ENCODE measurements around the gene DEGS2. TPM values are rescaled to one million over a fixed set of nuclear protein-coding genes. Genes with fewer than 3 reads are reported as not detected.

The DEGS2 gene
- total RNA-seq, 6 experiments from 2014 or later, result 0.09 to 0.55 (median 0.22) TPM

- H3K9me3 ChIP-seq, result no peaks in the 10 kb centered on the region
- 95% methylated on average over 5 of the region's 5 CpGs for WGBS (ENCODE audit: insufficient coverage, low coverage, low lambda C conversion rate, missing lambda C conversion rate)
- no peaks in the 10 kb centered on the region for H3K27me3 ChIP-seq
- no peak overlapping the region for H3K4me3 ChIP-seq
- H3K36me3 ChIP-seq, result peaks cover 0 to 10% (median 0%) of the 10 kb centered on the region in 4 donors
- intact Hi-C loops (cut with DNase I), result no loop called here
- no peak overlapping the region for H3K27ac ChIP-seq
- DNase-seq, result no peak
- peaks cover 0 to 34% (median 0%) of the 10 kb centered on the region in 4 donors for H3K4me1 ChIP-seq
- TF ChIP-seq POLR2A (IDR thresholded peaks at IDR 0.05), result no peak
- TF ChIP-seq, protein P1, sequence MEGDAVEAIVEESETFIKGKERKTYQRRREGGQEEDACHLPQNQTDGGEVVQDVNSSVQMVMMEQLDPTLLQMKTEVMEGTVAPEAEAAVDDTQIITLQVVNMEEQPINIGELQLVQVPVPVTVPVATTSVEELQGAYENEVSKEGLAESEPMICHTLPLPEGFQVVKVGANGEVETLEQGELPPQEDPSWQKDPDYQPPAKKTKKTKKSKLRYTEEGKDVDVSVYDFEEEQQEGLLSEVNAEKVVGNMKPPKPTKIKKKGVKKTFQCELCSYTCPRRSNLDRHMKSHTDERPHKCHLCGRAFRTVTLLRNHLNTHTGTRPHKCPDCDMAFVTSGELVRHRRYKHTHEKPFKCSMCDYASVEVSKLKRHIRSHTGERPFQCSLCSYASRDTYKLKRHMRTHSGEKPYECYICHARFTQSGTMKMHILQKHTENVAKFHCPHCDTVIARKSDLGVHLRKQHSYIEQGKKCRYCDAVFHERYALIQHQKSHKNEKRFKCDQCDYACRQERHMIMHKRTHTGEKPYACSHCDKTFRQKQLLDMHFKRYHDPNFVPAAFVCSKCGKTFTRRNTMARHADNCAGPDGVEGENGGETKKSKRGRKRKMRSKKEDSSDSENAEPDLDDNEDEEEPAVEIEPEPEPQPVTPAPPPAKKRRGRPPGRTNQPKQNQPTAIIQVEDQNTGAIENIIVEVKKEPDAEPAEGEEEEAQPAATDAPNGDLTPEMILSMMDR (IDR thresholded peaks at IDR 0.05), result no peak
- no peak for ATAC-seq
Observed at GRCh38 chr14:100107236-100107635, 52.2 kb downstream of the DEGS2 start.

DNA sequence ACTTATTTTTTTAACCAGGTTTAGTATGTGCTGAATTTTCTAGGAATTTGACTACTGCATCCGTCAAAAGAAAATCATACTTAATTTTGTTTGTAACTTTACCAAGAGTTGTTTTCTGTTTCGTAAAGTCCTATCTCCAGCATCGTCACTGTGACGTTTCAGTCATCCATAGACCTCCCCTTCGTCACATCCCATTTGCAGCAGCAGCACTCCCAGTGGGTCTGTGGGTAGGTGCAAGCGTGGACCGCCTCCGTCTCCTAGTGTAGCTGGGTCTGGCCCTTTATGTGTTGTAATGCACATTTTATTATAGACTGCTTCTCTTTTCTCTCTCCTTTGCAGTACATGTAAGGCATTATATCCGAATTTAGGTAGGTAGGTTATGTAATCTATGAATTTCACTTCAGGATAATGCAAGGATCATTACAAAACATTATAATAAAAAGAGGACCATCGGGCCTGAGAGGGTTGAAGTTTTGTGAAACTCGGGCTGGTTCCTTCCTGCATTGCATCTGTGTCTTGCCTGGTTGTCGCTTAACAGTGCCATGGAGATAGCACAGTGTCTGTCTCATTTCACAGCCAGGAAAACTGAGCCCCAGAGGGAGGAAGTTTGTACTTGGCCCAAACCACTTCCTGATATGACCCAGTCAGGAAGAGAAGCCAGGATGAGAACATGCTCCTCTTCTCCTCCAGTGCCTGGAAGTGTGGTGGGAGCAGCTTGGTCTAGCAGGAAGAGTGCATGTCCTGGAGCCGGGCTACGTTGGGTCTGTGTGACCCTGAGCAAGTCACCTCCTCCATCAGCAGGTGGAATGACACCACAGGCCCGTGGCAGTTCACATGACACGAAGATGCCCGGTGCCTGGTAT, 53.0 kb downstream of the DEGS2 start:
- intact Hi-C loops (cut with DNase I), result no loop called here
- Histone ChIP-seq H3K4me3 (no peak overlapping the region), H3K9me3 (no peaks in the 10 kb centered on the region), H3K27me3 (no peaks in the 10 kb centered on the region), H3K36me3 (peaks cover 0 to 10% (median 0%) of the 10 kb centered on the region in 4 donors), H3K27ac (peak overlapping the region in 1 of 3 donors; percentile 9), H3K4me1 (peaks cover 0 to 34% (median 0%) of the 10 kb centered on the region in 4 donors)
- ATAC-seq (peak; percentile 25 to 34 (median 29)), DNase-seq (no peak)
- TF ChIP-seq, protein P1 (IDR thresholded peaks at IDR 0.05), result no peak
- no peak for TF ChIP-seq POLR2A (IDR thresholded peaks at IDR 0.05)
- WGBS (ENCODE audit: insufficient coverage, low coverage, low lambda C conversion rate, missing lambda C conversion rate), result 62% methylated on average over 13 of the region's 17 CpGs

DNA sequence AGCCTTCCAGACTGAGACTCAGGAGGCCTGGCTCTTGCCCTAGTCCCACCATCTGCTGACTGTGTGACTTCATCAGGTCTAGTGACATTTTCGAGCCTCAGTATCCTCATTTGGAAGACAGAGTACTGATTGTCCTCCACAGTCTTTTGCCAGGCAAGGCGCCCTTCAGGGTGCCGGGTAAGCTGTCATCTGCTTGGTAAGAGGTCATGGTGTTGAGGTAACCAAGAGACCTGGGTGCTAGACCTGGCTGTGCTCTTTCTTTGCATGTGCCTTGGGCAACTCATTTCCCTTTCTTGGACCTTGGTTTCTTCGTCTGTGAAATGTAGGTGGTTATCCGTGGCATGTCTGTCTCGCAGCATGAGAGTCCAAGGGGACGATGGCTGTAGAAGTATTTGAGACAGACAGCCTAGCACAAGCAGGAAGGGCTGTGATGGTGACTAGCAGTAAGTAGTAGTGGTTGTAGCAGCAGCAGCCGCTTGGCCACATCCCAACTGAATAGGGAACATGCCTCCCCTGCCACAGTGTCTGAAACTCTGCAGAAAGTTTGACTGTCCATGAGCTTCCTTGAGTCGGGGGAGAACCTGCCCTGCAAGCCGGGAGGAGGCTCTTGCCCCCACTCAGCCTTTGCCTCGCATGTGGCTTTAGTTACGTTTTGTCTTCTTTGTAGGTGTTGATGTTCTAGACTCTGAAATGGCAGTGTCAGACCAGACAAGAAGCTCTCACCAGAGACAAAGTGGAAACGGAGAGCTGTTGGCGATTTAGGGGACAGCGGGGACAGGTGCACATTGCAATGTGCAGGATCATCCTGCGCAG, 53.9 kb downstream of the DEGS2 start:
- Histone ChIP-seq H3K4me1 (peaks cover 0 to 34% (median 0%) of the 10 kb centered on the region in 4 donors), H3K4me3 (no peak overlapping the region), H3K9me3 (no peaks in the 10 kb centered on the region), H3K27me3 (no peaks in the 10 kb centered on the region), H3K27ac (no peak overlapping the region), H3K36me3 (peaks cover 0 to 10% (median 0%) of the 10 kb centered on the region in 4 donors)
- 72% methylated on average over 11 of the region's 16 CpGs for WGBS (ENCODE audit: insufficient coverage, low coverage, low lambda C conversion rate, missing lambda C conversion rate)
- intact Hi-C loops (cut with DNase I), result no loop called here
- TF ChIP-seq POLR2A (IDR thresholded peaks at IDR 0.05), result no peak
- TF ChIP-seq, protein P1 (IDR thresholded peaks at IDR 0.05), result no peak
- DNase-seq, result peak in 1 of 3 donors; percentile 49
- peak in 1 of 4 donors; percentile 6 for ATAC-seq

GRCh38 chr14:100104523-100105300, 54.7 kb downstream of the DEGS2 start:
- peak in 1 of 3 donors; percentile 37 for DNase-seq
- Histone ChIP-seq H3K4me3 (no peak overlapping the region), H3K4me1 (peaks cover 0 to 34% (median 0%) of the 10 kb centered on the region in 4 donors), H3K27ac (peak overlapping the region in 1 of 3 donors; percentile 20), H3K36me3 (peaks cover 0 to 4% (median 0%) of the 10 kb centered on the region in 4 donors), H3K27me3 (no peaks in the 10 kb centered on the region), H3K9me3 (no peaks in the 10 kb centered on the region)
- ATAC-seq, result no peak
- WGBS (ENCODE audit: insufficient coverage, low coverage, low lambda C conversion rate, missing lambda C conversion rate), result 73% methylated on average over 6 of the region's 7 CpGs
- intact Hi-C loops (cut with DNase I), result no loop called here
- TF ChIP-seq POLR2A (IDR thresholded peaks at IDR 0.05), result no peak
- TF ChIP-seq, protein P1 (IDR thresholded peaks at IDR 0.05), result peak in 1 of 4 donors; percentile 5

Measured in right lobe of liver (tissue), 6 donors.